H9 (cell line): ENCODE data around the gene PDCD11. TPM values are rescaled to one million over a fixed set of nuclear protein-coding genes. Genes with fewer than 3 reads are reported as not detected.

Source experiments
- DNase-seq: peaks from one replicate; pipeline ENCODE4 v3.0.0-alpha.2; 2017
- H2AFZ ChIP-seq: one replicate; pipeline ENCODE4 v1.6.1; 2013; ENCODE audit warnings: mild to moderate bottlenecking, low read length, control low read depth, moderate library complexity
- H2AK5ac ChIP-seq: 2 replicates; pipeline ENCODE4 v1.6.1; 2013; ENCODE audit warnings: low read length, control low read depth, mixed read lengths; ENCODE audit not compliant: insufficient read length
- H2BK120ac ChIP-seq: one replicate; pipeline ENCODE4 v1.6.1; 2013; ENCODE audit warnings: low read depth, mild to moderate bottlenecking, low read length, control low read depth, inconsistent platforms; ENCODE audit not compliant: poor library complexity, severe bottlenecking
- H2BK12ac ChIP-seq: 2 replicates; pipeline ENCODE4 v1.6.1; 2013; ENCODE audit warnings: low read length, control low read depth, mixed read lengths, low read depth; ENCODE audit not compliant: insufficient read length
- H2BK15ac ChIP-seq: 2 replicates; pipeline ENCODE4 v1.6.1; 2013; ENCODE audit warnings: low read depth, low read length, control low read depth
- H2BK20ac ChIP-seq: one replicate; pipeline ENCODE4 v1.6.1; 2013; ENCODE audit warnings: low read depth, mild to moderate bottlenecking, low read length, control low read depth, inconsistent platforms; ENCODE audit not compliant: poor library complexity, severe bottlenecking
- H2BK5ac ChIP-seq: 2 replicates; pipeline ENCODE4 v1.6.1; 2013; ENCODE audit warnings: low read length, control low read depth, mixed read lengths; ENCODE audit not compliant: insufficient read length
- H3K14ac ChIP-seq: 2 replicates; pipeline ENCODE4 v1.6.1; 2013; ENCODE audit warnings: low read length, control low read depth; ENCODE audit not compliant: insufficient read depth
- H3K18ac ChIP-seq: 2 replicates; pipeline ENCODE4 v1.6.1; 2013; ENCODE audit warnings: low read depth, mild to moderate bottlenecking, mixed read lengths, low read length, control low read depth; ENCODE audit not compliant: insufficient read length
- H3K23ac ChIP-seq: 2 replicates; pipeline ENCODE4 v1.6.1; 2013; ENCODE audit warnings: low read length, control low read depth, mixed read lengths, low read depth; ENCODE audit not compliant: insufficient read length
- H3K23me2 ChIP-seq: 2 replicates; pipeline ENCODE4 v1.6.1; 2013; ENCODE audit warnings: low read depth, mild to moderate bottlenecking, mixed read lengths, low read length, control low read depth; ENCODE audit not compliant: insufficient read length, poor library complexity, severe bottlenecking
- H3K27ac ChIP-seq: 2 replicates; pipeline ENCODE4 v1.5.1; 2013; ENCODE audit warnings: low read length, control low read depth, mixed read lengths, low read depth; ENCODE audit not compliant: insufficient read length
- H3K27me3 ChIP-seq: 2 replicates; pipeline ENCODE4 v1.6.1; 2013; ENCODE audit warnings: low read length, control low read depth, inconsistent platforms; ENCODE audit not compliant: insufficient read depth
- H3K4ac ChIP-seq: 2 replicates; pipeline ENCODE4 v1.6.1; 2013; ENCODE audit warnings: low read depth, mild to moderate bottlenecking, control low read depth, inconsistent platforms, low read length, moderate library complexity
- H3K4me1 ChIP-seq: 2 replicates; pipeline ENCODE4 v1.6.1; 2013; ENCODE audit warnings: low read length, control low read depth, inconsistent platforms; ENCODE audit not compliant: insufficient read depth
- H3K4me2 ChIP-seq: 2 replicates; pipeline ENCODE4 v1.6.1; 2013; ENCODE audit warnings: low read length, control low read depth, mixed read lengths; ENCODE audit not compliant: insufficient read length, insufficient read depth
- H3K56ac ChIP-seq: 2 replicates; pipeline ENCODE4 v1.6.1; 2013; ENCODE audit warnings: low read depth, mild to moderate bottlenecking, mixed read lengths, low read length, control low read depth; ENCODE audit not compliant: insufficient read length
- H3K79me1 ChIP-seq: 2 replicates; pipeline ENCODE4 v1.6.1; 2013; ENCODE audit warnings: low read depth, mild to moderate bottlenecking, moderate library complexity, low read length, control low read depth, inconsistent platforms; ENCODE audit not compliant: insufficient read depth, poor library complexity, severe bottlenecking
- H3K79me2 ChIP-seq: 2 replicates; pipeline ENCODE4 v1.6.1; 2013; ENCODE audit warnings: low read length, control low read depth, inconsistent platforms; ENCODE audit not compliant: insufficient read depth
- H3K9ac ChIP-seq: 2 replicates; pipeline ENCODE4 v1.6.1; 2013; ENCODE audit warnings: low read length, control low read depth, mixed read lengths; ENCODE audit not compliant: insufficient read length; ENCODE audit errors: extremely low read depth
- H3K9me3 ChIP-seq: one replicate; pipeline ENCODE4 v1.6.1; 2013; ENCODE audit warnings: low read depth, low read length, inconsistent platforms; ENCODE audit not compliant: control insufficient read depth
- H3T11ph ChIP-seq: one replicate; pipeline ENCODE4 v1.6.1; 2013; ENCODE audit warnings: mild to moderate bottlenecking, low read length, control low read depth, inconsistent platforms
- H4K20me1 ChIP-seq: one replicate; pipeline ENCODE4 v1.6.1; 2013; ENCODE audit not compliant: control insufficient read depth, insufficient read length, insufficient read depth
- H4K5ac ChIP-seq: 2 replicates; pipeline ENCODE4 v1.6.1; 2013; ENCODE audit warnings: low read depth, mild to moderate bottlenecking, mixed read lengths, low read length, control low read depth; ENCODE audit not compliant: insufficient read length
- H4K8ac ChIP-seq: replicated peaks from 2 replicates; pipeline ENCODE4 v1.6.1; 2013; ENCODE audit warnings: low read length, control low read depth, mixed read lengths, low read depth; ENCODE audit not compliant: insufficient read length
- H4K91ac ChIP-seq: 2 replicates; pipeline ENCODE4 v1.6.1; 2013; ENCODE audit warnings: low read depth, mild to moderate bottlenecking, moderate library complexity, mixed read lengths, low read length, control low read depth; ENCODE audit not compliant: insufficient read length
- H3K27ac Mint-ChIP-seq, 3 experiments: 2 replicates in 2 of 3; 3 replicates in 1 of 3; pipeline ENCODE4 v1.8.0; 2020 to 2021; ENCODE audit warnings: mixed read lengths in 3 of 3, mild to moderate bottlenecking in 1 of 3, moderate library complexity in 1 of 3
- H3K27me3 Mint-ChIP-seq: 2 replicates; pipeline ENCODE4 v1.8.0; 2021; ENCODE audit warnings: low read depth, mild to moderate bottlenecking, moderate library complexity, mixed read lengths
- H3K36me3 Mint-ChIP-seq, 3 experiments: 2 replicates in 2 of 3; 3 replicates in 1 of 3; pipeline ENCODE4 v1.8.0; 2020 to 2021; ENCODE audit warnings: low read depth in 3 of 3, mixed read lengths in 3 of 3; ENCODE audit not compliant: insufficient read depth in 1 of 3
- H3K4me1 Mint-ChIP-seq, 2 experiments: 2 replicates each; pipeline ENCODE4 v1.8.0; 2020; ENCODE audit warnings: mixed read lengths in 2 of 2
- H3K4me3 Mint-ChIP-seq, 2 experiments: 2 replicates in 1 of 2; 3 replicates in 1 of 2; pipeline ENCODE4 v1.8.0; 2020 to 2021; ENCODE audit warnings: mild to moderate bottlenecking in 2 of 2, mixed read lengths in 2 of 2, moderate library complexity in 1 of 2
- H3K9me3 Mint-ChIP-seq, 2 experiments: 2 replicates in 1 of 2; 3 replicates in 1 of 2; pipeline ENCODE4 v1.8.0; 2020; ENCODE audit warnings: mild to moderate bottlenecking in 2 of 2, mixed read lengths in 2 of 2, moderate library complexity in 1 of 2
- WGBS: extraction: QIAGEN DNeasy Blood & Tissue Kit; methylation state at CpG from one replicate; pipeline ENCODE4 v1.1.7; 2013; ENCODE audit warnings: missing lambda C conversion rate, low lambda C conversion rate, mixed read lengths; ENCODE audit not compliant: insufficient read length; ENCODE audit errors: extremely low coverage; 5-methylcytosine and 5-hydroxymethylcytosine counted together
- total RNA-seq: library from RNA; stranded (reverse); gene quantifications from 2 replicates; pipeline ENCODE4 v1.2.1, GENCODE V29; 2021
- TF ChIP-seq, protein P1 (sequence below): fragments of 200-600 bp; sonication (generic); conservative IDR thresholded peaks from 3 replicates; pipeline ENCODE4 v1.8.0; 2021; ENCODE audit warnings: antibody characterized with exemption, mild to moderate bottlenecking

Gene PDCD11
- total RNA-seq, 1 experiment from 2014 or later, result 99.5 TPM

DNA sequence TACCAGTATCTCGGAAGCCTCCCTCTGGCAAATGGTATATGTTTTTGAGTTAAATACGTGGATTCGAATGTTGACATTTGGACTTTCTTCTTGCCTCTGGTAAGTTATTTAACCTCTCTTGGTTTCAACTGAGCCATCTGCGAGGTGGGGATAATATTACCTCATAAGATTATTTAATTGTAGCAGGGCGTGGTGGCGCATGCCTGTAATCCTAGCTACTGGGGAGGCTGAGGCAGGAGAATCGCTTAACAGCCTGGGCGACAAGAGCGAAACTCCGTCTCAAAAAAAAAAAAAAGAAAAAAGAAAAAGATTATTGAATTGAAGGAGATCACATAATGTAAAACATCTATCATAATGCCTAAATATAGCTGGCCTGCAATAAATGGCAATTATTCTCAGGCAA, 29.0 kb upstream of the PDCD11 start:
- H3K56ac ChIP-seq, result no peak overlapping the region
- Mint-ChIP-seq H3K9me3 (no peaks in the 10 kb centered on the region), H3K4me3 (peak overlapping the region; percentile 81 to 92), H3K4me1 (peaks cover 2 to 10% of the 10 kb centered on the region in 2 experiments; a peak in 2 of 4 replicates), H3K36me3 (peaks cover 0 to 2% (median 0%) of the 10 kb centered on the region in 3 experiments; a peak in 1 of 7 replicates), H3K27me3 (no peaks in the 10 kb centered on the region), H3K27ac (peak overlapping the region in 2 of 3 experiments; percentile 77 to 81; a peak in 3 of 7 replicates)
- no peak overlapping the region for H2AFZ ChIP-seq
- TF ChIP-seq, protein P1, sequence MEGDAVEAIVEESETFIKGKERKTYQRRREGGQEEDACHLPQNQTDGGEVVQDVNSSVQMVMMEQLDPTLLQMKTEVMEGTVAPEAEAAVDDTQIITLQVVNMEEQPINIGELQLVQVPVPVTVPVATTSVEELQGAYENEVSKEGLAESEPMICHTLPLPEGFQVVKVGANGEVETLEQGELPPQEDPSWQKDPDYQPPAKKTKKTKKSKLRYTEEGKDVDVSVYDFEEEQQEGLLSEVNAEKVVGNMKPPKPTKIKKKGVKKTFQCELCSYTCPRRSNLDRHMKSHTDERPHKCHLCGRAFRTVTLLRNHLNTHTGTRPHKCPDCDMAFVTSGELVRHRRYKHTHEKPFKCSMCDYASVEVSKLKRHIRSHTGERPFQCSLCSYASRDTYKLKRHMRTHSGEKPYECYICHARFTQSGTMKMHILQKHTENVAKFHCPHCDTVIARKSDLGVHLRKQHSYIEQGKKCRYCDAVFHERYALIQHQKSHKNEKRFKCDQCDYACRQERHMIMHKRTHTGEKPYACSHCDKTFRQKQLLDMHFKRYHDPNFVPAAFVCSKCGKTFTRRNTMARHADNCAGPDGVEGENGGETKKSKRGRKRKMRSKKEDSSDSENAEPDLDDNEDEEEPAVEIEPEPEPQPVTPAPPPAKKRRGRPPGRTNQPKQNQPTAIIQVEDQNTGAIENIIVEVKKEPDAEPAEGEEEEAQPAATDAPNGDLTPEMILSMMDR, result no peak
- no peak overlapping the region for H4K91ac ChIP-seq
- H3K4me2 ChIP-seq, result peak overlapping the region; percentile 20
- WGBS, result no CpG with 5 or more reads among the region's 10 CpGs
- no peak overlapping the region for H3K23ac ChIP-seq
- H2BK20ac ChIP-seq, result no peak overlapping the region
- H2AK5ac ChIP-seq, result no peak overlapping the region
- peaks cover 3% of the 10 kb centered on the region for H3K23me2 ChIP-seq
- H3K79me1 ChIP-seq, result no peaks in the 10 kb centered on the region
- H3K18ac ChIP-seq, result no peak overlapping the region
- no peaks in the 10 kb centered on the region for H3K27me3 ChIP-seq
- no peak for DNase-seq
- no peaks in the 10 kb centered on the region for H3K4me1 ChIP-seq
- H3K4ac ChIP-seq, result no peak overlapping the region
- no peaks in the 10 kb centered on the region for H3K9me3 ChIP-seq
- H2BK120ac ChIP-seq, result no peak overlapping the region
- no peaks in the 10 kb centered on the region for H4K20me1 ChIP-seq
- no peak overlapping the region for H3T11ph ChIP-seq
- no peak overlapping the region for H3K27ac ChIP-seq
- H3K14ac ChIP-seq, result no peak overlapping the region
- no peak overlapping the region for H2BK15ac ChIP-seq
- no peak overlapping the region for H2BK5ac ChIP-seq
- no peaks in the 10 kb centered on the region for H3K79me2 ChIP-seq
- no peak overlapping the region for H3K9ac ChIP-seq
- H4K5ac ChIP-seq, result no peak overlapping the region
- no peak overlapping the region for H4K8ac ChIP-seq
- H2BK12ac ChIP-seq, result no peak overlapping the region
